GM10847 (cell line): Measurements from ENCODE around the gene MTURN.

Experiments used
- POLR2A ChIP-seq: IDR thresholded peaks from 2 replicates; pipeline ENCODE4 v1.6.1; 2011; ENCODE audit not compliant: insufficient read length; ENCODE audit errors: extremely low read depth

MTURN gene

GRCh38 chr7:30168835-30169573 lies 34.2 kb downstream of the MTURN start:
- no peak for TF ChIP-seq POLR2A

GRCh38 chr7:30169579-30169978 lies 34.8 kb downstream of the MTURN start:
- TF ChIP-seq POLR2A = no peak

- TF ChIP-seq POLR2A = no peak
These were observed 35.9 kb downstream of the MTURN start for GRCh38 chr7:30170476-30171205.

GRCh38 chr7:30171766-30172447 lies 37.1 kb downstream of the MTURN start:
- TF ChIP-seq POLR2A = no peak

- TF ChIP-seq POLR2A = no peak
These were observed 37.7 kb downstream of the MTURN start for GRCh38 chr7:30172451-30172850.

GRCh38 chr7:30173058-30173897 lies 38.5 kb downstream of the MTURN start:
- TF ChIP-seq POLR2A = no peak

- TF ChIP-seq POLR2A = no peak
These were observed 40.4 kb downstream of the MTURN start for GRCh38 chr7:30175180-30175579.

- no peak for TF ChIP-seq POLR2A
These were observed 40.9 kb downstream of the MTURN start for GRCh38 chr7:30175636-30176147.

GRCh38 chr7:30176463-30177109 lies 41.8 kb downstream of the MTURN start:
- TF ChIP-seq POLR2A = no peak

GRCh38 chr7:30177186-30177585 lies 42.4 kb downstream of the MTURN start:
- TF ChIP-seq POLR2A = no peak

GRCh38 chr7:30177965-30178364 lies 43.2 kb downstream of the MTURN start:
- no peak for TF ChIP-seq POLR2A

- TF ChIP-seq POLR2A = no peak
These were observed 44.1 kb downstream of the MTURN start for GRCh38 chr7:30178748-30179436.

GRCh38 chr7:30180718-30181117 lies 45.9 kb downstream of the MTURN start:
- TF ChIP-seq POLR2A = no peak

GRCh38 chr7:30181211-30181610 lies 46.4 kb downstream of the MTURN start:
- TF ChIP-seq POLR2A = no peak
